ENCODE results near the gene HEBP1. TPM values are rescaled to one million over a fixed set of nuclear protein-coding genes. Genes with fewer than 3 reads are reported as not detected.

The HEBP1 gene
- total RNA-seq, 1 experiment from 2014 or later: 8.6 TPM

- peak; percentile 59 for DNase-seq (ENCODE audit: extremely low read depth, low read depth)
These were observed 7.5 kb downstream of the HEBP1 start for GRCh38 chr12:12992418-12993130.

DNA sequence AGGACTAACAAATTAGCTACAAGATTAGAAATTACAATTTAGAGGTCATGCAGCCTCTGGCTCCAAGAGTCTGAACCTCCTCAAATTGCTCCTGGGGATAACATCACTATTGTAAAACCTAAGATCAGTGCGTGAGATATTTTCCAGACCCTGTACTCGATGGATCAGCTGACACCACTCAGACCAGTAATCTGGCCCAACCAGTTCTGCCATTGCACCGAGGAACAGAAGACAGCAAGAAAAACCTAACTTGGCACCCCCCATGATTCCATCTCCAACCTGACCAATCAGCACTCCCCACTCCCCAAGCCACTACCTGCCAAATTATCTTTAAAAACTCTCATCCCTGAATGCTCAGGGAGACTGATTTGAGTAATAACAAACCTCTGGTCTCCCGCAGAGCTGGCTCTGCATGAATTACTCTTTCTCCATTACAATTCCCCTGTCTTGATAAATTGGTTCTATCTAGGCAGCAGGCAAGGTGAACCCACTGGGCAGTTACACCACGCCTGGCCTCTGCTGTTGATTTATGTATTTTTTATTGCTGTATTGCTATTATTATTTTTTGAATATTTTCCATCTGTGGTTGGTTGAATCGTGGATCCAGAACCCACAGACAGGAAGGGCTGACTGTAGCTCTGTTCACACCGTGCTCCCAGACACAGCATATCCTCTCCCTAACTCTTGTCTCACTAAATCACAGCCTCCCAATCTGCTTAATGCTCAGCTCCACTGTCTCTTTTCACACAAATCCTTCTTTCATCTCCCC is 9.2 kb downstream of the HEBP1 start:
- no peak for DNase-seq (ENCODE audit: extremely low read depth, low read depth)

DNA sequence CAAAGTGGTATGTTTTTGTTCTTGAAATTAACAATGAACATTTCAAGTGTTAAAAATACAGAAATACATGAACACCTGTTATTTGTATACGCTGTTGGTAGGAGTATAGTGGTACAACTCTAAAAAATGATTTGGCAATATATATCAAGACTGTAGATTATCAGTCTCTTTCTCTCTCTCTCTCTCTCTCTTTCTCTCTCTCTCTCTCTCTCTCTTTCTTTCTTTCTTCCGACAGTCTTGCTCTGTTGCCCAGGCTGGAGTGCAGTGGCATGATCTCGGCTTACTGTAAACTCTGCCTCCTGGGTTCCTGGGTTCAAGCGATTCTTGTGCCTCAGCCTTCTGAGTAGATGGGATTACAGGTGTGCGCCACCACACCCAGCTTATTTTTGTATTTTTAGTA is 12.6 kb downstream of the HEBP1 start:
- DNase-seq (ENCODE audit: extremely low read depth, low read depth): no peak

GRCh38 chr12:12986775-12987331 is 13.2 kb downstream of the HEBP1 start:
- DNase-seq (ENCODE audit: extremely low read depth, low read depth): no peak

- DNase-seq (ENCODE audit: extremely low read depth, low read depth): no peak
These were observed 14.2 kb downstream of the HEBP1 start for GRCh38 chr12:12985817-12986408.

- DNase-seq (ENCODE audit: extremely low read depth, low read depth): no peak
These were observed 15.9 kb downstream of the HEBP1 start for GRCh38 chr12:12984149-12984548.

GRCh38 chr12:12983420-12984035 is 16.5 kb downstream of the HEBP1 start:
- DNase-seq (ENCODE audit: extremely low read depth, low read depth): no peak

DNA sequence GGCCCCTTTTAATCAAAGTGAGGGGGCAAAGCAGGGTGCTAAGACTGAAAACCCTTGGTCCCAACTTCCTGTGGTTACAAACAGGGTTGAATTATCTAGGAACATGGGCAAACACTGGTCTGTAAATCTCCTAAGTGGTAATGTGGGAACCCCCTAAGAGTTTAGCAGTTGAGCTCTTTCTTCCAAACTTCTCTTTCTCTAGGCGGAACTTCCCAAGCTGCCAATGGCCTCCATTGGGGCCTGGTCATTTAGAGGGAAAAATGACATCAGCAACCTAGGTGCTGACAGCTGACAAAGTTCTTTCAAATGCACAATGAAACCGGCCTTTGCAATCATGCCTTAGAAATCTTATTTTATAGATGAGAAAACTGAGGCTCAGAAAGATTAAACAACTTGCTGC is 17.7 kb downstream of the HEBP1 start:
- DNase-seq (ENCODE audit: extremely low read depth, low read depth): no peak

- DNase-seq (ENCODE audit: extremely low read depth, low read depth): no peak
These were observed 20.3 kb downstream of the HEBP1 start for GRCh38 chr12:12979731-12980259.

- no peak for DNase-seq (ENCODE audit: extremely low read depth, low read depth)
These were observed 20.9 kb downstream of the HEBP1 start for GRCh38 chr12:12979126-12979525.

- no peak for DNase-seq (ENCODE audit: extremely low read depth, low read depth)
These were observed 22.8 kb downstream of the HEBP1 start for GRCh38 chr12:12977231-12977630.

- no peak for DNase-seq (ENCODE audit: extremely low read depth, low read depth)
These were observed 23.7 kb downstream of the HEBP1 start for GRCh38 chr12:12976366-12976765.

DNA sequence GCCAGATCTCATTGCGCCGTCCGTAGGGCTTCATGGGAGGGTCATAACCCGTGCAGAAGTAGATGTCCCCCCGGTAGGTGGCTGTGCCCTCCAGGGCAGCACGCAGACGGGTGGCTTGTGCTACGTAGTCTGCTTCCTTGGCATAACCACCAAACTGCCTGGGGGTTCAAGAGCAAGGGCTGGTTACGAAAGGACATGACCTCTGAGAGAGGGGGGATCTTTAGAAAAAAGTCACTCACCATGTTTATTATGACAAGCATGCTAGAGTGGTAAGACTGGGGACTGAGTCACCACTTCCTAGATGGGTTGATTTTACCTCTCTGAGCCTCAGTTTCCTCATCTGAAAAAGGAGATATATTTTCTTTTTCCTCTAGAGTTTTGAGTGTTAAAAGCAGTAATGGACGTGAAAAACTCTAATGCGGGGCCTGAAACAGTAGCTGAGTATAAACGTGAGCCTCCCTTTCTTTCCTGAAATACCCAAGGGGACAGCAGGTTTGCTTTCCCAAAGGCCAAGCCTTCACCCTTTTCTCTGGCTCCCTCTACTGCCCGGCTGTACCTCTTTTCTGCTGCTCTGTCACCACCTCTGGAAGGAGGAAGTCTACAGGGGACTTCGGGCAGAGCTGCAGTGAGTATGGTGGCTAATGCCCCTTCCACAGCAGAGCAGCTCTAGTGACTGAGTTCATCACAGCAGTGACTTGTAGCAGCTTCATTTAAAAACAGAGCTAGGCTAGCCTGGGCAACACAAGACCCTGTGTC is 24.6 kb downstream of the HEBP1 start:
- peak; percentile 47 for DNase-seq (ENCODE audit: extremely low read depth, low read depth)

- no peak for DNase-seq (ENCODE audit: extremely low read depth, low read depth)
These were observed 25.9 kb downstream of the HEBP1 start for GRCh38 chr12:12974211-12974610.

- DNase-seq (ENCODE audit: extremely low read depth, low read depth): no peak
These were observed 27.0 kb downstream of the HEBP1 start for GRCh38 chr12:12973019-12973418.

- no peak for DNase-seq (ENCODE audit: extremely low read depth, low read depth)
These were observed 34.2 kb downstream of the HEBP1 start for GRCh38 chr12:12965836-12966235.

- no peak for DNase-seq (ENCODE audit: extremely low read depth, low read depth)
These were observed 35.8 kb downstream of the HEBP1 start for GRCh38 chr12:12964255-12964654.

DNA sequence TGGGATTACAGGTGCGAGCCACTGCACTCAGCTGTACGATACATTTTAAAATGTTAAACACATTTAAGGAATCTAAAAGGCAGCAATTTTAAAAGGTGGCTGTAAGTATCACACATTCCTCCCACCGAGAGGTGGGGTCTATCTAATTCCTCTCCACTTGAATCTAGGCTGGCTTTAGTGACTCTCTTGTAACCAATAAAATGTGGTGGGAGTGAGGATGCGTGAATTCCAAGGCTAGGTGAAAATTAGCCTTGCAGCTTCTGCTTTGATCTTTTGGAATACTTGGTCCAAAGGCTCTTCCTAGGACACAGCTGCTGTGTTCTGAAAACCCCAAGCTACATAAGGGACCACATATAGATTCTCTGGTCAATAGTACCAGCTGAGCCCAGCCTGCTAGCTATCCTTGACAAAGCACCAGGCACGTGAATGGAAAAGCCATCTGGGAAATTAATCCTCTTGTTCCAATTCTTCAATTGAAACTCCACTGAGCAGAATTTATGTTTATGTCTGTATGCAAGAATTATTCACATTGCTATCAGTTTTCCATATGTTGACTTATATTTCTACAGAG is 39.3 kb downstream of the HEBP1 start:
- no peak for DNase-seq (ENCODE audit: extremely low read depth, low read depth)

- no peak for DNase-seq (ENCODE audit: extremely low read depth, low read depth)
These were observed 41.2 kb downstream of the HEBP1 start for GRCh38 chr12:12958886-12959285.

Measured in NCI-H460 (cell line).